Mucosa of gallbladder (tissue), 1 donor: Measurements from ENCODE around the gene RBFOX2. TPM values are rescaled to one million over a fixed set of nuclear protein-coding genes. Genes with fewer than 3 reads are reported as not detected.
"Not testable (repeated sequence)": the region's sequence is repeated elsewhere in the genome, so short reads cannot be mapped to it uniquely, and the experiment has no call there.

Source experiments
- DNase-seq: peaks from one replicate; pipeline ENCODE4 v3.0.0-alpha.2; 2020; ENCODE audit warnings: low spot score
- total RNA-seq: library from RNA; stranded (reverse); gene quantifications from one replicate; pipeline ENCODE4 v1.2.1, GENCODE V29; 2021
- donor health status: DM: no; HTN: no; CAD: no.

RBFOX2 gene
- total RNA-seq, 1 donor from 2014 or later, result 81.1 TPM

GRCh38 chr22:35830305-35830704, 198.3 kb downstream of the RBFOX2 start:
- no peak for DNase-seq

- DNase-seq, result peak; percentile 39
These were observed 204.4 kb downstream of the RBFOX2 start for GRCh38 chr22:35824256-35824655.

DNA sequence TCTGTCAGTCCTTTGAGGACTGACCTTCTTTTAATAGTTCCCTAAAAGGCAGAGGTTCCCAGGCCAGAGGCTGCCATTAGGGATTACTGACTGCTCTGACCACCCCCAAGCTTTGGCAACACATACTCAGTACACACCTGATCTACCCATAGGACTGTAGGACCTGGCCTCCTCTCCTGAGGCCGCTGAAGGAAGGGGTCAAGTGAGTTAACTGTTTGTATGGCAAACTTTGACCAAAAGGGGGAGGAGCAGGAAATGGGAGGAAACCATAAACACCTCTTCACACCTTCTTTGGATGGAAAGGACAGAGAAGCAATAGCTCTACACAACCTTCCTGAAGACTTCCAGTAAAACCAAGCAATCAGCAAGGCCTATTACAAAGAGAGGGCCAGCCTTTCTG, 207.0 kb downstream of the RBFOX2 start:
- DNase-seq, result no peak

- no peak for DNase-seq
These were observed 209.2 kb downstream of the RBFOX2 start for GRCh38 chr22:35819421-35819820.

DNA sequence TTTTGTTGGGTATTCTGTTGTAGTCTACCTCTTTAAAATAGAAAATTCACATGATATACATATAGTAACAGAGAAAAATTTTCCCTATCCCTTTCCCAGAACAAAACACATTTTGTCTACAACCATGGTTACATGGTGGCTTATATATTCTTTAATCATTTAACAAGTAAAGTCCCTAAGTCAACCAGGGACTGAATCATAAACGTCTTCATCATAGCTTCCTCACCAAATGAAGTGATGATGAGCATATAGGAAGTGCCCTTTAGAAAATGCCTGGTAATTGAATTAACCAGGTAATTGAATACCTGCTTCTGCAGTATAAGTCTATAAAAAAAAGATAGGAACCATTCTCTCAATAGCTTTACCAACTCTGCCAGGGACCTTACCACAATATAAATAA, 209.7 kb downstream of the RBFOX2 start:
- DNase-seq, result no peak

DNA sequence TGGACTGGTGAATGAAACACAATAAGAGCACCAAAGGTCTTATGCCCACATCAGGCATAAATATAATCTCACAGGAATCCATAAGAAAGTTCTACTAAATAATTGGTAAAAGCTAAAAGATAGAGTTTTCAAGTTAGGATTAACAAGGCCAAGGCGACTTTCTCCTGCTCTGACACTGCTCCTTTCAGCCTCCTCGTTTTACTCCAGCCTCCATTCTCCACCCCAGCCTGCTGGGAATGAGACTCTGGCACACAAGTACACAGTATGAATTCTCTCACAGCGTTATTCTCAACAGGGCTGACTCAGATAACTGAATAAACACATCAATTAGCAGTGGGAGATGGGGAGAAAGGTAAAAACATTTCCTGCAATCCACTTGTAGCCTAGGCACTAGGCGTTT, 216.0 kb downstream of the RBFOX2 start:
- DNase-seq, result no peak

GRCh38 chr22:35811670-35812069, 217.0 kb downstream of the RBFOX2 start:
- DNase-seq, result no peak

DNA sequence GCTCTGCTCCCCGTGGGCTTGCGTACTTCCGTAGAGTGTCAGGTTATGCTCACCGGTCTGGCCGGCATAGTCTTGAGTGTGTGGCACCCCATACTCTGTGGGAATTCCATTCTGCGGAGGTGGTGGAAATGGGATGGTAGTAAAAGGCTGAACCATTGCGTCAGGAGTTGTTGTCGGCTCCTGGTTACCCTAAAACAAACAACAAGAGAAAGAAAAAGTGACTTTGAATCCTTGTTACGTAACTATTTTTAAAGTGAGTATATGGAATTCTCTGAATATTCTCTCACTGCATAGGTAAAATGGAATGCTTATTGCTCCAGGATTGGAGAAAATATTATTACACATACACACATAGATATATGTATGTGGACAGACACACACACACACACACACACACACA, 218.8 kb downstream of the RBFOX2 start:
- no peak for DNase-seq

DNA sequence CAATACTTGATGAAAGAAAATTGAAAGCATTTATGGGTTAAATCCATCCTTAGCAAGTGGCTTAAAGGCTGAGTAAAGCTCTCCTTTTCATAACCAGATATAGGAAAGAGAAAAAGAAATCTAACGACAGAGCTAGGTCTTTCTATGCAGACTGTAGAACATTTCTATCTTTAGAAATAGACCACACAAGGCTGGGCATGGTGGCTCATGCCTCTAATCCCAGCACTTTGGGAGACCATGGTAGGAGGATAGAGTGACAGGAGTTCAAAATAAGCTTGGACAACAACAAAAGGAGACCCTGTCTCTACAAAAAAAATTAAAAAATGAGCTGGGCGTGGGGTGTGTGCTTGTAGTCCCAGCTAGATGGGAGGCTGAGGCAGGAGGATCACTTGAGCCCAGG, 220.2 kb downstream of the RBFOX2 start:
- DNase-seq, result no peak

DNA sequence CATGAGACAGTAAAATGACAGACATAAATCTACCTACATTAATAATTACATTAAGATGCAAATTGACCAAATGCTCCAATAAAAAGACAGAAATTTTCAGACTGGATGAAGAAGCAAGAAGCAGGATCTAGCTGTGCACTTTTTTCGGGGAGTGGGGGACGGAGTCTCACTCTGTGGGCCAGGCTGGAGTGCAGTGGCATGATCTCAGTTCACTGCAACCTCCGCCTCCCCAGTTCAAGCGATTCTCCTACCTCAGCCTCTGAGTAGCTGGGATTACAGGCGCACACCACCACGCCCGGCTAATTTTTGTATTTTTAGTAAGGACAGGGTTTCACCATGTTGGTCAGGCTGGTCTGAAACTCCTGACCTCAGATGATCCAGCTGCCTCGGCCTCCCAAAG, 222.0 kb downstream of the RBFOX2 start:
- DNase-seq, result not testable (repeated sequence)

GRCh38 chr22:35805466-35805865, 223.2 kb downstream of the RBFOX2 start:
- DNase-seq, result no peak

GRCh38 chr22:35804421-35804820, 224.2 kb downstream of the RBFOX2 start:
- no peak for DNase-seq

GRCh38 chr22:35802885-35803284, 225.7 kb downstream of the RBFOX2 start:
- DNase-seq, result peak; percentile 51

- not testable (repeated sequence) for DNase-seq
These were observed 227.3 kb downstream of the RBFOX2 start for GRCh38 chr22:35801301-35801700.

GRCh38 chr22:35799150-35799549, 229.5 kb downstream of the RBFOX2 start:
- no peak for DNase-seq

GRCh38 chr22:35797411-35797810, 231.2 kb downstream of the RBFOX2 start:
- DNase-seq, result no peak

- DNase-seq, result no peak
These were observed 233.1 kb downstream of the RBFOX2 start for GRCh38 chr22:35795476-35795875.

DNA sequence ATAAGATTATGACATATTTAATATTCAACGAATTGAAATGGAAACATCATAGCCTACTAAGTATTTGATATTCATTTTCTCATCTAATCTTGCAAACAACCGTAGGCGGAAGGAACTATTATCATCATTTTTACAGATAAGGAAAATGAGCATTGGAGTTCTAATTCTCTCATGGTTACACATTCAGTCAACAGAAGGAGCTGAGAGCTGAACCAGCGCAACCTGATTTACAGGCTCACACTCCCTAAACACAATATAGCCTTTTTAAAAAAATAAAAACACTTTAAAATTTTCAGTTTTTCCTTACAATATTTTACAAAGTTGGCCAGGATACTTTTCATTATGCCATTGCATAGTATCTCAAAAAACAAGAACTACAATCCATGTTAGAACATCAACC, 236.1 kb downstream of the RBFOX2 start:
- DNase-seq, result no peak

DNA sequence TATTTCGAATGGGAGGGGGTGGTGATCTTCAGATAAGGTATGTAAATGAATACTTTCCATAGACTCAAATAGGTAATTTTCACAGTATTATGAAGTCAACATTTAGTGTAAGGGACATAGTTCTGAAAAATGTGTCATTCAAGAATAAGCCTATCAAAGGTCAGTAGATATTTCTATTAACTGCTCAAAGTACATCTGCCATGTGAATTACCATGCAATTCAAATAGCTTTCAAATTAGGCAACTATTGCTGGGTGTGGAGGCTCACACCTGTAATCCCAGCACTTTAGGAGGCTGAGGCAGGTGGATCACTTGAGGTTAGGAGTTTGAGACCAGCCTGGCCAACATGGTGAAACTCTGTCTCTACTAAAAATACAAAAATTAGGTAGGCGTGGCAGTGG, 236.8 kb downstream of the RBFOX2 start:
- DNase-seq, result not testable (repeated sequence)

- DNase-seq, result no peak
These were observed 243.3 kb downstream of the RBFOX2 start for GRCh38 chr22:35785181-35785923.

DNA sequence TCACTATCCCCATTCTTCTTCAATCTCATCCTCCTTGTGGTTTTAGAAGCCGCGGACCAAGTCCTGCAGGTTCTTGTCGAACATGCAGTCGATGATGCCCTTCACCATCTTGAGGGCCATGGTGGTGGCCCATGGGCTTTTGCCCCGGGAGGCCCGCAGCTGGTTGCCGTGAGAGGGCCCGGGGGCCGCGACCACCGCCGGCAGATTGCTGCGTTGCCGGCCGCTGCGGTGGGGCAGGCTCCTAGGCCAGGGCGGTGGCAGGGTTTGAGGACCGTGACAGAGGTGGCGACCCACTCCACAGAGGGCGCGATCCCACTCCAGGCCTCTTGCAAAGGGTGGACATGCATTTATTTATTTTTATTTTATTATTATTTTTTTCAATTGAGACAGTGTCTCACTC, 244.0 kb downstream of the RBFOX2 start:
- no peak for DNase-seq

DNA sequence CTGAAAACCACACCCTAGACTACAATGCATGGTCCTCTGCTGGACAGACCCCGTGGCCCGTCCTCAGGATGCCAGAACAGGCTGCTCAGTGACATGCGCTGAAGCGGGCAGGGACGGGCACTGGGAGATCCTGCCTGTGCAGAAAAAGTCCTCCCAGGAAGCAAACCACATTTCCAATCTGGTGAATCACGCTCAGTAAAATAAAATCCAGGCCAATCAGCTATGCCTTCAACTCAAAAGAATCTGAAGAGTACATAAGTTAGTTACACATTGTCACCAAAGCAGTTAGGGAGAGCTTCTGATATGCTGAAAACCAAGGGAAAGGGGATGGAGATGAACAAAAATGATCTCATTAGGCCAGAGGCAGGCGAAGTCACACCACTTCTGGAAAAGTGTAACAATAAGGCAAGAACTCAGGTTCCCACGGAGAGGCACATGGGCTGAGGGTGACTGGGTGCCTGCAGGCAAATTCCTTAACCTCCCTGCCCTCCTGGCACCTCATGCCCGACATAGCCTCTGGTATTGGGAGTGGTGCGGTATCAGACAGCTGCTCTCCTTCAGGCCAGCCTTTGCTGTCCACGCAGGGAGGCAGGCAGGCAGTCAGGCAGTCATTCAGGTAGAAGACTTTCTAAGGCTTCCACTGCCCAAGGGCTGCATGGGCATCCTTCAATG, 244.5 kb downstream of the RBFOX2 start:
- no peak for DNase-seq

GRCh38 chr22:35782504-35782903, 246.1 kb downstream of the RBFOX2 start:
- DNase-seq, result no peak

DNA sequence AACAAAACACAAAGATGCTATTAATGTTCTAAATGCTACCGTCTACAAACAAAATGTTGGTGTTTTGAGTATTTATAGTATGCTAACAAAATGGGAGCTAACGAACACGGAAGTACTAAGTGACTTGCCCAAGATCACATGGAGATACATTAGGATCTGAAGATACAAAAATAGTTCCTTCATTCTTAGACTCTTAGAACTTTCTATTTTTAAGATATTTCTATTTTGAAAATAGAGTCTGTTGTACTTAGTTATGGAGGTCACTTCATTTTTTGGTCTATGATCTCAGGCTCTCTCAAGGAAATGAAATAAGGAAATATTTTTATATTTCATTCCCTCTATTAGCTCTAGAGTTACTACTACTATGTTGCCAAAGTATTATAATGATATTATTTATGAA, 246.7 kb downstream of the RBFOX2 start:
- DNase-seq, result no peak
